Adrenal gland (tissue), 12 donors: ENCODE data around the gene OGA. TPM values are rescaled to one million over a fixed set of nuclear protein-coding genes. Genes with fewer than 3 reads are reported as not detected.
A peak's percentile ranks its signal among the peaks of the same experiment; 100 is the strongest.

Experiments
- DNase-seq, 7 donors: peaks; one replicate each; pipeline ENCODE4 v3.0.0-alpha.2; 2019 to 2020
- H3K27ac ChIP-seq, 5 donors: fragments of 200-600 bp; sonication (generic) in 4 of 5; 1 replicate in 3 of 5; 2 replicates in 2 of 5; pipeline versions ENCODE4 v1.5.1 to v1.8.0; 2016 to 2020; ENCODE audit warnings: mild to moderate bottlenecking in 1 of 5
- H3K27me3 ChIP-seq: fragments of 200-600 bp; 2 replicates; pipeline ENCODE4 v1.8.0; 2021
- H3K36me3 ChIP-seq, 2 donors: fragments of 200-600 bp; replicated peaks in 1 of 2; 1 replicate in 1 of 2; 2 replicates in 1 of 2; pipeline versions ENCODE4 v1.5.1 to v1.8.0; 2018 to 2022
- H3K4me1 ChIP-seq, 2 donors: fragments of 200-600 bp; replicated peaks in 1 of 2; 1 replicate in 1 of 2; 2 replicates in 1 of 2; pipeline versions ENCODE4 v1.5.1 to v1.8.0; 2018 to 2021
- H3K4me3 ChIP-seq, 4 donors: fragments of 200-600 bp; sonication (generic) in 3 of 4; one replicate each; pipeline ENCODE4 v1.5.1; 2016 to 2018
- H3K9me3 ChIP-seq, 3 donors: fragments of 200-600 bp; sonication (generic) in 1 of 3; replicated peaks in 1 of 3; 1 replicate in 2 of 3; 2 replicates in 1 of 3; pipeline versions ENCODE4 v1.5.1 to v1.8.0; 2016 to 2021
- CTCF ChIP-seq, 6 experiments: fragments of 450-650 bp in 4 of 6; fragments of 200-600 bp in 2 of 6; sonication (generic) in 1 of 6; IDR thresholded peaks; 1 replicate in 5 of 6; 2 replicates in 1 of 6; pipeline versions ENCODE4 v1.5.1 to v1.8.0; 2016 to 2021; ENCODE audit warnings: antibody characterized with exemption in 6 of 6, mild to moderate bottlenecking in 2 of 6, moderate library complexity in 1 of 6
- POLR2A ChIP-seq, 2 donors: fragments of 450-650 bp; IDR thresholded peaks; one replicate each; pipeline ENCODE4 v1.6.1; 2017; ENCODE audit warnings: antibody characterized with exemption in 2 of 2, mild to moderate bottlenecking in 2 of 2, moderate library complexity in 1 of 2
- WGBS, 4 donors: extraction: QIAGEN DNeasy Blood & Tissue Kit in 2 of 4; methylation state at CpG; one replicate each; pipeline versions ENCODE4 v1.1.5 to v1.1.7; 2013 to 2017; 5-methylcytosine and 5-hydroxymethylcytosine counted together
- intact Hi-C, 2 donors: fragments of 100-400 bp; cut with DNase I; formaldehyde crosslinking; loops; one replicate each; pipeline versions ENCODE4 v1.14.1 to v1.15.0; 2022 to 2023
- polyA plus RNA-seq, 3 donors: library from polyadenylated mRNA; stranded (reverse); fragments of 200-250 nt in 2 of 3; fragments of 350-450 nt in 1 of 3; fragmentation: Illumina TruSeq in 1 of 3; extraction: RNeasy Lipid Tissue Mini Kit (QIAGEN cat#74804) in 1 of 3; gene quantifications; one replicate each; pipeline ENCODE4 v1.2.3, GENCODE V29; 2013 to 2014
- total RNA-seq, 9 donors: library from RNA; depleted of rRNA in 4 of 9; stranded (reverse); fragments of >200 nt in 4 of 9; fragments of 120-200 nt in 1 of 9; fragmentation: NEBNext Ultra II Directional in 1 of 9; extraction: Animal tissue kit (Norgen Biotek cat#: 25700) in 1 of 9; gene quantifications; one replicate each; pipeline versions ENCODE4 v1.1.0 to v1.2.4, GENCODE V29; 2013 to 2023
- donor health status: healthy with polysubstance abuse.
- donor health status: Bipolar disorder and iron deficiency.
- donor health status: DM: yes; HTN: yes; CAD: no.
- donor health status: DM: no; HTN: no; CAD: no.
- donor health status: DM: no; HTN: no; CAD: no.
- donor health status: DM: yes; HTN: yes; CAD: no.

OGA gene
- total and polyA plus RNA-seq, 12 donors = 32.8 to 119 (median 72.0) TPM

- 68 to 83% (median 71%) methylated on average over 2 to 4 of the region's 4 CpGs for WGBS, 4 donors
- TF ChIP-seq CTCF (IDR thresholded peaks at IDR 0.05) (no peak), POLR2A (IDR thresholded peaks at IDR 0.05) (no peak)
- H3K27ac ChIP-seq = no peak overlapping the region
Measured at GRCh38 chr10:101832325-101832771, 14.1 kb upstream of the OGA start.

DNA sequence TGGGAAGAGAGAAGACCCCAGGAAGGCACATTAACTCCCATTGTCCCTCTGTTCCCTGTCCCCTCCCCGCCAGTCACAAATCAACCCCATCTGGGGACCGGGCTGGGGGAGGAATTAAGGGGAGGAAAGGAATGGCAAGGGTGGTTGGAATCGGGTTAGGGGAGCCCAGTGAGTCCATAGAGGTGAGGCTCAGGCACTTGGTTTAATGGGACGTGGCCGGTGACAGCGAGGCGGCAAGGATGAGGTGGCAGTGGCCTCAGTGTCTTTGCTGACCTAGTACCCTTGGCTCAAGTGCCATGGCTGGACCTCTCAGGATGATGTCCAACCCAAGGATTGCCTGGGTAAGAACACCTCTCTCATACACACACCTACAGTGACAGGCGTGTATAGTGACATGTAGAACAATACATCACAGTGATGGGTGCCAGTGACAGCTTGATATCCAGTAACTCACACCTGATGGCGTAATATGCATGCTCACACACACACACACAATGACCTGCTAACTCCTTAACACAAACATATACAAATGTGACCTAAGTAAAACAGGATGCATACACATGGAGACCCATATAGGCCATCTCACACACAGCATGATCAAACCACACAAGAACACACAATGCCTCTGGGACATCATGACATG is 13.0 kb upstream of the OGA start:
- H3K4me3 ChIP-seq = peak overlapping the region in 1 of 4 donors; percentile 66
- WGBS, 4 donors = 42 to 51% (median 45%) methylated on average over 9 of the region's 9 CpGs
- peak in 1 of 7 donors; percentile 22 for DNase-seq
- no peaks in the 10 kb centered on the region for H3K36me3 ChIP-seq
- peaks cover 14 to 17% of the 10 kb centered on the region in 2 donors for H3K4me1 ChIP-seq
- no peaks in the 10 kb centered on the region for H3K9me3 ChIP-seq
- intact Hi-C loops = loop anchor here in 1 of 2 donors (10.0 kb wide), 1 partner anchor 234 kb away; the partner anchor contains the start of gene HPS6
- H3K27me3 ChIP-seq = no peaks in the 10 kb centered on the region
- no peak for TF ChIP-seq CTCF (IDR thresholded peaks at IDR 0.05)
- TF ChIP-seq POLR2A (IDR thresholded peaks at IDR 0.05) = no peak
- H3K27ac ChIP-seq = peak overlapping the region in 3 of 5 donors; percentile 35 to 91 (median 72)

More at GRCh38 chr10:101832325-101832771, 14.1 kb upstream of the OGA start:
- Histone ChIP-seq H3K4me1 (peaks cover 14 to 17% of the 10 kb centered on the region in 2 donors), H3K4me3 (no peak overlapping the region), H3K9me3 (no peaks in the 10 kb centered on the region), H3K36me3 (no peaks in the 10 kb centered on the region), H3K27me3 (no peaks in the 10 kb centered on the region)
- DNase-seq = peak in 1 of 7 donors; percentile 15
- intact Hi-C loops = loop anchor here in 1 of 2 donors (10.0 kb wide), 1 partner anchor 232 kb away; the partner anchor contains the start of gene HPS6

GRCh38 chr10:101830322-101831168 is 12.3 kb upstream of the OGA start:
- DNase-seq = peak; percentile 95 to 97 (median 96)
- intact Hi-C loops = loop anchor here in 1 of 2 donors (10.0 kb wide), 1 partner anchor 234 kb away; the partner anchor contains the start of gene HPS6
- 0 to 13% (median 1%) methylated on average over 8 to 56 of the region's 56 CpGs for WGBS, 4 donors
- no peaks in the 10 kb centered on the region for H3K36me3 ChIP-seq
- H3K4me1 ChIP-seq = peaks cover 14 to 17% of the 10 kb centered on the region in 2 donors
- no peaks in the 10 kb centered on the region for H3K27me3 ChIP-seq
- TF ChIP-seq CTCF (IDR thresholded peaks at IDR 0.05) (no peak), POLR2A (IDR thresholded peaks at IDR 0.05) (peak in 1 of 2 donors; percentile 58)
- H3K4me3 ChIP-seq = peak overlapping the region in 2 of 4 donors; percentile 37 to 66
- peak overlapping the region; percentile 26 to 91 (median 49) for H3K27ac ChIP-seq
- H3K9me3 ChIP-seq = no peaks in the 10 kb centered on the region
